Renal cortex interstitium (tissue), 11 donors: ENCODE results near the gene MTMR12. TPM values are rescaled to one million over a fixed set of nuclear protein-coding genes. Genes with fewer than 3 reads are reported as not detected.

ENCODE experiments used
- DNase-seq, 11 donors: peaks; one replicate each; pipeline ENCODE4 v3.0.0-alpha.2; 2013; ENCODE audit warnings: low read depth in 9 of 11, low spot score in 4 of 11; ENCODE audit errors: extremely low read depth in 1 of 11
- polyA plus RNA-seq, 3 donors: library from polyadenylated mRNA; unstranded; fragments of 120-200 nt; gene quantifications; one replicate each; pipeline ENCODE4 v1.2.1, GENCODE V29; 2013; ENCODE audit not compliant: insufficient read length in 3 of 3

The MTMR12 gene
- polyA plus RNA-seq, 3 donors: 32.5 to 43.9 (median 37.8) TPM

GRCh38 chr5:32261198-32261597, 51.5 kb downstream of the MTMR12 start:
- DNase-seq: no peak

GRCh38 chr5:32259033-32259432, 53.7 kb downstream of the MTMR12 start:
- no peak for DNase-seq

- DNase-seq: no peak
These were observed 54.3 kb downstream of the MTMR12 start for GRCh38 chr5:32258424-32258823.

- DNase-seq: no peak
These were observed 57.2 kb downstream of the MTMR12 start for GRCh38 chr5:32255540-32255900.

- DNase-seq: peak in 1 of 11 donors; percentile 12
These were observed 57.7 kb downstream of the MTMR12 start for GRCh38 chr5:32254881-32255539.

- no peak for DNase-seq
These were observed 60.8 kb downstream of the MTMR12 start for GRCh38 chr5:32251871-32252458.

- DNase-seq: no peak
These were observed 63.1 kb downstream of the MTMR12 start for GRCh38 chr5:32249668-32250067.

GRCh38 chr5:32245742-32246141, 67.0 kb downstream of the MTMR12 start:
- DNase-seq: no peak

GRCh38 chr5:32244017-32244416, 68.7 kb downstream of the MTMR12 start:
- DNase-seq: no peak

- peak in 3 of 11 donors; percentile 28 to 39 (median 31) for DNase-seq
These were observed 71.5 kb downstream of the MTMR12 start for GRCh38 chr5:32241034-32241783.

GRCh38 chr5:32239385-32239784, 73.4 kb downstream of the MTMR12 start:
- DNase-seq: no peak

- no peak for DNase-seq
These were observed 78.9 kb downstream of the MTMR12 start for GRCh38 chr5:32233696-32234447.

GRCh38 chr5:32233220-32233695, 79.5 kb downstream of the MTMR12 start:
- DNase-seq: no peak

GRCh38 chr5:32232441-32233219, 80.1 kb downstream of the MTMR12 start:
- DNase-seq: peak in 6 of 11 donors; percentile 33 to 58 (median 44)

- no peak for DNase-seq
These were observed 80.8 kb downstream of the MTMR12 start for GRCh38 chr5:32231929-32232328.

GRCh38 chr5:32231241-32231640, 81.5 kb downstream of the MTMR12 start:
- DNase-seq: no peak

- DNase-seq: no peak
These were observed 82.2 kb downstream of the MTMR12 start for GRCh38 chr5:32230356-32231099.

GRCh38 chr5:32229586-32229985, 83.2 kb downstream of the MTMR12 start:
- DNase-seq: no peak
